IPS-NIHi11 (cell line): ENCODE measurements around the gene GREB1.

Experiments
- DNase-seq: peaks from one replicate; pipeline ENCODE4 v3.0.0; 2012; ENCODE audit warnings: mixed read lengths, low spot score

The GREB1 gene

GRCh38 chr2:11512431-11512830, 21.4 kb upstream of the GREB1 start:
- DNase-seq, result no peak

- no peak for DNase-seq
These were observed 20.5 kb upstream of the GREB1 start for GRCh38 chr2:11513319-11513718.

DNA sequence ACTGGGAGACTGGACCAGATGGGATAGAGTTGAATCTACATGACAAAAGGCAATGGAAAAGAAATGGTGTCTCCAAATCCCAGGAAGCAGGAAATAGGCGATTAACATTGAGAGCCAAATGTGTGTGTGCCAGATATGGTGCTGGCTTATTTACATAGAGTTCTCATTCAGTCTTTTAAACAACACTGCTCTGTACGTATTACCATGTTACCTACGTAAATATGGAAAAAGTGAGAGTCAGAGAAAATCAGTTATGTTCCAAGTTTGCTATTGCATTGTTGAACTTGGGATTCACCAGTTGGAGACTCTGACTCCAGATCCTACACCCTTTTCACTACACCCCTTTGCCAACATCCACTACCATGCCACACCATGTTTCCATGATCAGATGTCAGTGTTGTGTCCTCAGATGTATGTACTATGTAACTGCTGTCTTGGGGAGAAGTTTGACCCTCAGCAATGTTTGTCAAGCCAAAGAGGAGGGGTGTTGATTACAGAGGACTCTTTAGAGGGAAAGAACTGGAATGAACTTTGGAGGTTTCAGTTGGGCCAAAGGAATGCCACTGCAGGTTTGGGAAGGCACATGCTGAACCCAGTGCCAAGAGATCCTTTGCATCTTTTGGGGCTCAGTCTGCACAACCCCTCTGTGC, 19.6 kb upstream of the GREB1 start:
- DNase-seq, result no peak

DNA sequence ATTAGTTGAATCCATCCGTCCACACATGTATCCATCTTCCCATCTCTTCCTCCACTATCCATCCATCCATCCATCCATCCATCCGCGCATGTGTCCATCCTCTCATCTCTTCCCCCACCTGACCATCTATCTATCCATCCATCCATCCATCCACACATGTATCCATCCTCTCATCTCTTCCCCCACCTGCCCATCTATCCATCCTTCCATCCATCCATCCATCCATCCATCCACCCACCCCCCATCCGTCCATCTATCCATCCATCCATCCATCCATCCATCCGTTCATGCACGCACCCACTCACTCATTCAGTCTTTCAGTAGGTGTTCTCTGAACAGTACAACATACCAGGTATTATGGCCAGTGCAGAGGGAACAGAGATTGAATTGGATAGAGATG, 18.9 kb upstream of the GREB1 start:
- DNase-seq, result no peak

DNA sequence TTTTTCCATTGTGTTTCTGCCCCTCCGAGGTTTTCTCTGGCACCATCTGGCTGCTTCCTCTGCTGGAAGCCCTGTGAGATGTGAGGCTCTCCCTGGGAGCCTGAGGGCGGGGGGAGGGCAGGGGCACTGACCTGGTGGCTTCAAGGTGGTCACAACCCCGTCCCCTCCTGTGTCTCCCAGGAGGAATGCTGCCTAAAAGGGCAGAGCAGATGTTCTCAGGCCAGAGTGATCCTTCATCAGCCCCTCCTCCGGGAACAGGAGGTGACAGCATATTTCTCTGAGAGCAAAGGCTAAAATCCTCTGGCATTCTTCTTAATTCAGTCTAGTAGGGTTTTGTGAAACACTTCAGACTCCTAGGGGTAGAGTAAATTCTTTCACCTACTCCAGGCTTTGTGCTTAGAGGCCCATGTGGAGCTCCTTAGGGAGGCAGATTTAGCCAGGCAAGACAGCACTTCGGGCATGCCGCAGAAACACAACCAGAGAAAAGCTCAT, 18.3 kb upstream of the GREB1 start:
- DNase-seq, result no peak

GRCh38 chr2:11516984-11517648, 16.7 kb upstream of the GREB1 start:
- no peak for DNase-seq

DNA sequence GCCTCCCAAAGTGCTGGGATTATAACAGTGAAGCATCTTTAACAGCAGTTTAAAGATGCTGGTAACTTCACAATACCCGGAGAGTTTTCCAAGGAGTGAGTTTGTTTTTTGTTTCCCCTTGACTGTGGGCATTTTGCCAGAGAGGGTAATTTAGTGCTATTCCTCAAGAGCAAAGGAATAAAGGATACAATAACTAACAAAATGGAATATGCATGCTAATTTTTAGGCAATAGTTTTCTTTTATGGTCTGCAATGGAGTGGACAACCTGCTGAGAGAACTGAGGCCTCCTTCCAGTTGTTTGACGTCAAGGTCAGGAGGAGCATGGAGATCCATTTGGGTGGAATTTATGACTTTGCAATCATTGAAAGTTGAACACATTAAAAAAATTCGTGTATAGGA, 15.9 kb upstream of the GREB1 start:
- DNase-seq, result no peak

DNA sequence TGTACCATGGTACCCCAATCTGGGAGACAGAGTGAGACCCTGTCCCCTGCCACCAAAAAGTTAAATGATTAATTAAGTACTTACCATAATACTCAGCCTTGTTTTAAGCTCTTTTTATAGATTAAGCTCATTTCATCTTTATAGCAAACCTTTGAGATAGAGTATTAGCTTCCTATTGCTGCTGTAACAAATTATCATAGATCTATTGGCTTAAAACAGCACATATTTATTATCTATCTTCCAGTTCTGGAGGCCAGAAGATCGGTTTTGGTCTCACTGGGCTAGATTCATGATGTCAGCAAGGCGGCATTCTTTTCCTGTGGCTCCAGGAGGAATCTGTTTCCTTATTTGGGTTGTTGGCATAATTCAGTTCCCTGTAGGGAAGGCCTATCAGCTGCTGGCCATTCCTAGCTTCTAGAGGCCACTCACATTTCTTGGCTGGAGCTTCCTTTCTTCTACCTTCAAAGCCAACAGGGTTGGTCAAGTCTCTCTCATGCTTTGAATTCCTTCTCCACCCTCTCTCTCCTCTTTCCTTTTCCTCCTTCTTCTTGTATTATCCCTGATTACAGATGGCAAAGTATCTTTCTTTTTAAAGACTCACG, 13.7 kb upstream of the GREB1 start:
- no peak for DNase-seq

DNA sequence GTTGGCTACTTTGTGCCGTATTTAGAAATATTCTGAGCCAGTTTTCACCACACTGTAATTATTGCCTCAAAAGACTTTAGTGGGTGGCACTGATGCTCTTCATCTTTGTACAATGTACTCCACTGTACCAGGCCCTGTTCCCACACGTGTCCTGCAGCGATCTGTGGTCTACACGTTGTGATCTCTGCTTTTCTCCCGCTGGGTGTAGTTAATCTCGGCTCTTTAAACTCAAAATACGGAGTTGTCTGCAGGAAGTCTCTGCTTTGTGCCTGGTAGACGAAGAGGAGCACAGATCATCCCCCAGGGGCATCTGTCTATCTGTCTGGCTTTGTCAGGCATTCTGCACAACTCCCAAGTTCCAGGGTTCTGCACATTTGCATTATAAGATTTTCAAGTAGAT, 12.1 kb upstream of the GREB1 start:
- DNase-seq, result no peak

GRCh38 chr2:11524470-11524869, 9.4 kb upstream of the GREB1 start:
- no peak for DNase-seq

DNA sequence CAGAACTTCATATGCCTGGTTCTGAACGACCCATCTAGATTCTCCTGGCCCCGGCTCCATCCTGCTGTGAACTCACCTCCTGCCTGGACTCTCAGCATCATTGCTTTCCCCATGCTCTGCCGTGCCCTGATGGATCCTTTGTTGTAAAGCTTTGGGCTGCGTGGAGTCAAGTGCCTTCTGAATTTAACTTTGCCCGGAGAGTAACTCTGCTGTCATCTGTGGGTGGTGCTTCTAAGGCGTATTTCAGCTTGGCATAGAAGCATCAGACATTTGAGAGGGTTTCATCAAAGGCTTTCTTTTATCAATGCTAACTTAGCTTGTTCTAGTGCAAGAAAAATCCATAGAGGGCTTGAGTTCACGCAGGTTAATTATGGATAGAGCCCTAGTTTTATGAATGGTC, 8.1 kb upstream of the GREB1 start:
- no peak for DNase-seq

GRCh38 chr2:11527001-11527400, 6.8 kb upstream of the GREB1 start:
- no peak for DNase-seq

GRCh38 chr2:11528228-11528627, 5.6 kb upstream of the GREB1 start:
- DNase-seq, result no peak

DNA sequence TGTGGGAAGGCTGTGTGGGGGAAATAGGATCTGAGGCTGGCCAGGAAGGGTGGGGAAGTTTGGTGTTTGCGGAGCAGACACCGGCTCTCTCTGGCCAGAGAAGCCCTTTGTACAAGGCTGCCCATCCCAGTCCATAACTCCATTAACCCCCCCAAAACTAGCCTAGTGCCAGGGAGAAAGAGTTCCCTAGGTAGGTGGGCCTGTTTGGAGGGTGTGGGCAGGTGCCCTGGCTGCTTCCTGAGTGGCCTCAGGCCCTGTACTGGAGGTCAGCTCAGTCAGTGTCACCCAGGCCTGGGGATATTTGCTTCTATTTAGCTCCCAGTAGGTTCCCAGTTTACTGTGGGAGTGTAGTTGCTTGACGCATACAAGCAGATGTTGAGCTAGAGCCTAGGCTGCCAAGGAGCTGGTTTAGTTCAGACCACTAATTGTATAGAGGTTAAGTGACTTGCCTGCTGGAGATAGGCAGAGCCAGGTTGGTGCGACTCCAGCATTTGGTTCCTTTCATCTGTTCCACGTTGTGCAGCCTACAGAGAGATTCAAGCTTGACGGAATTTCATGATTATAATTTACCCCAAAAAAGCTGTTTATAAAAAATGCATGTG, 2.9 kb upstream of the GREB1 start:
- DNase-seq, result no peak

DNA sequence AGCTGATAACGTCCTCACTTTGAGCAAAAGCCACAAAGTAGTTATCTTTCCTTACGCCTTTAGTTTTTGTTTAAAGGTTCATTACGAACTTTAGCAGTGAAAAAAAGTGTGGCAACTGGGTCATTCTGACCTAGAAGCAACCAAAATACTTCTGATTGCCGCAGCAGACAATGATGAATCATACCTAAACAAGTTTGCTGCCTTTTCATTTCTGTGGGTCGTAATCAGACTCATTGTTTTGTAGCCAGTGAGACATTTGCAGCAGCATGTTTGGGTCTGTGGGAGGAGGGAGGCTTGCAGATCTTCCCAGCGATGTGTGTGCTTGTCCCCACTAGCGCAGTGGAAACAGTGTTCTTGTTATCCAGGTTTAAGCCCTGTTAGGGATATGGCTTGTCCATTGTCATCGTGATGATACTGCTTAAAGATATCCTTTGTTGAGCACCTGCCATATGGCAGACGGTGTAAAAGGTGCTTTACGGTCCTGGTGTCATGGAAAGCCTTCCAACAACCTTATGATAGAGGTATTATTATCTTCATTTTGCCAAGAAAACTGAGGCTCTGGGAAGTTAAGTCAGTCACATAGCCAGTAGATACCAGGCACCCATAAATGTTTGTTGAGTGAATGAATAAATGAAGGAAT, 1.3 kb upstream of the GREB1 start:
- no peak for DNase-seq

- no peak for DNase-seq
These were observed 363 bp downstream of the GREB1 start for GRCh38 chr2:11534071-11534745.

DNA sequence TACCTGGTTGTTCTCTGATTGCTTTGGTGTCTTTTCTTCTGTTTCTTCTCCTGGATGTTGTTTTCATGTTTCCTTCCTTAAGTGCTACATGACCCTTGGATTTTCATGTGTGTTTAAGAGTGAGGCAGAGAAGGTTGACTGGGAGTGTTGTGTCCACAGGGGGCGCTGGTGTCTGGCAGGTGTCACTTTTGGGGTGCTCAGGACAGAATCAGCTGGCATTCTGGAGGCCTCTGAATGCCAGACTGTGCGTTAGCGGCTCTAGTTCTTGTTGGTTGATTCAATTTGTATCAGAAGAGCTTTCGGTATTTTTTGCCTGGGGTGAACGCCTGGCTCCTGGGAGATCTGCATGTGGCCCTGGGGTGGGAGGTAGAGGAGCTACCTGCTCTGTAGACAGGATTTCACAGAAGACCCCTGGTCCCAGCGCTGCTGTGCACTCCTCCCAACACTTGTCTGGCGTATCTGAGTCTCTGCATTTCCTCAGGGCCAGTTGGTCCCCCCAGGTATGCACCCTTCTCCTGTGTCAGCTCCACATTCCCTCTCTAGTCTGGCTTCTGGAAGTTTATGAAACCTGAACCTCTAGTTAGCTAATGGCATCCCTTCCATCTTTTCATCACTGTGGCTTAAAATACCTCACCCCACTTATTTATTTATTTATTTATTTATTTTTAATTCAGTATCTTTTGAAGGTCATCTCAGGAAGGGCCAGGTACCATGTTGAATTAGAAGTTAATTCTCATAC, 1.1 kb downstream of the GREB1 start:
- peak; percentile 38 for DNase-seq

GRCh38 chr2:11535899-11536344, 2.1 kb downstream of the GREB1 start:
- no peak for DNase-seq

GRCh38 chr2:11537951-11538350, 4.1 kb downstream of the GREB1 start:
- DNase-seq, result no peak

- no peak for DNase-seq
These were observed 5.7 kb downstream of the GREB1 start for GRCh38 chr2:11539317-11540147.
